Nephron progenitor cell (in vitro differentiated cells): ENCODE measurements around the gene DDR1.

Experiments
- DNase-seq: peaks from one replicate; pipeline ENCODE4 v3.0.0; 2021
- H3K27ac Mint-ChIP-seq: 2 replicates; pipeline ENCODE4 v1.8.0; 2021; ENCODE audit warnings: mild to moderate bottlenecking, moderate library complexity, mixed read lengths
- H3K27me3 Mint-ChIP-seq: 2 replicates; pipeline ENCODE4 v1.8.0; 2021; ENCODE audit warnings: mild to moderate bottlenecking, low read depth, mixed read lengths; ENCODE audit not compliant: poor library complexity
- H3K36me3 Mint-ChIP-seq: 2 replicates; pipeline ENCODE4 v1.8.0; 2021; ENCODE audit warnings: low read depth, mixed read lengths
- H3K4me1 Mint-ChIP-seq: 2 replicates; pipeline ENCODE4 v1.8.0; 2021; ENCODE audit warnings: mixed read lengths
- H3K4me3 Mint-ChIP-seq: 2 replicates; pipeline ENCODE4 v1.8.0; 2021; ENCODE audit warnings: mild to moderate bottlenecking, moderate library complexity, mixed read lengths
- H3K9me3 Mint-ChIP-seq: 2 replicates; pipeline ENCODE4 v1.8.0; 2021; ENCODE audit warnings: mild to moderate bottlenecking, moderate library complexity, mixed read lengths
- CTCF ChIP-seq: fragments of 200-600 bp; sonication (generic); IDR thresholded peaks from 2 replicates; pipeline ENCODE4 v1.5.0; 2021; ENCODE audit warnings: antibody characterized with exemption

Gene DDR1

DNA sequence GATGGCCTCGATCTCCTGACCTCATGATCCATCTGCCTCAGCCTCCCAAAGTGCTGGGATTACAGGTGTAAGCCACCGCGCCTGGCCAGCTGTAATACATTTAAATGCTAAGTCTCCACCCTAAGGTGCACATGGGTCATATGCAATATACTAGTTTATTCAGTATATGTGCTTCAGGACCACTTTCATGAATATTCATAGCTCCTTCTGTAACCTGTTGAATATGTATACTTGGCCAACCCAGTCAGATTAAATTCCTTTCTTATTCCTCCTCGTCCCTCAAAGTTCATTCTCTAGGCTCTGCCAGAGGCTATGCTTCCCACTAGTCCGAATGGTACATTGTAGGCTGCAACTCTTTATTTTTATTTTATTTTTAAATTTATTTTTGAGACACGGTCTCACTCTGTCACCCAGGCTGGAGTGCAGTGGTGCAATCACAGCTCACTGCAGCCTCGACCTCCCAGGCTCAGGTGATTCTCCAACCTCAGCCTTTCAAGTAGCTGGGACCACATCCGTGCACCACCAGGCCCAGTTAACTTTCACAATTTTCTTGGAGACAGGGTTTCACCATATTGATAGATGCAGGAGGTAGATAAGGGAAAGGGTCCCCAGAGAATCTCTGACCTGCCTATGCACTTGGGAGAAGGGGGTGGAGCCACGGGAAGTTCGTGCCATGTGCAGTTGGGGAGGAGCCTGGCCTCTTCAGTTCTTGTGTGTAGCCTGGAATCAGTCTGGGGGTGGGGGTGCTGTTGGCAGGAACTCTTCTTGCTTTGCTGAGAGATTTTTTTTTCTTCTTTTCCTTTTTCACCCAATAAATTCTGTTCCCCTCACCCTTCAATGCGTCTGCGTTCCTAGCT, 41.3 kb upstream of the DDR1 start:
- Mint-ChIP-seq H3K4me3 (peak overlapping the region; percentile 3), H3K27ac (peak overlapping the region; percentile 66), H3K4me1 (peaks cover 63% of the 10 kb centered on the region), H3K36me3 (no peaks in the 10 kb centered on the region), H3K27me3 (peaks cover 12% of the 10 kb centered on the region), H3K9me3 (no peaks in the 10 kb centered on the region)
- no peak for TF ChIP-seq CTCF
- DNase-seq = no peak

DNA sequence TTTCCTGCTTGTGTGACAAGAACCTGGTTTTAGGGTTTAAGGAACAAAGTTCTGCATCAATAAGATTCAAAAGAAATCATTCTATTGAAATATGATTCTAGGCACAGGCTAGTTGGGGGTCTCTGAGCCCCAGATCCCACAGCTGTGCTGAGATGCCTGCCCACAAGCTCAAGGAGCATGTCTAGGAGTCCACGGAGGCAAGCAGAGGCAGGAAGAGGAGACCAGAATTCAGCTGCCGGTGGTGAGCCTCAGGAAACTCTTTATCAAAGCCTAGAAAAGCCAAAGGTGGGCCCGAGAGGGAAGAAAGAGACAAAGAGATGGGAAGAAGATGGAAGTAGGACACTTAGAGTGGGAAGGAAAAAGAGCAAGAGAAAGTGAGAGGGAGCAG, 40.7 kb upstream of the DDR1 start:
- no peaks in the 10 kb centered on the region for H3K9me3 Mint-ChIP-seq
- peaks cover 64% of the 10 kb centered on the region for H3K4me1 Mint-ChIP-seq
- no peak for DNase-seq

DNA sequence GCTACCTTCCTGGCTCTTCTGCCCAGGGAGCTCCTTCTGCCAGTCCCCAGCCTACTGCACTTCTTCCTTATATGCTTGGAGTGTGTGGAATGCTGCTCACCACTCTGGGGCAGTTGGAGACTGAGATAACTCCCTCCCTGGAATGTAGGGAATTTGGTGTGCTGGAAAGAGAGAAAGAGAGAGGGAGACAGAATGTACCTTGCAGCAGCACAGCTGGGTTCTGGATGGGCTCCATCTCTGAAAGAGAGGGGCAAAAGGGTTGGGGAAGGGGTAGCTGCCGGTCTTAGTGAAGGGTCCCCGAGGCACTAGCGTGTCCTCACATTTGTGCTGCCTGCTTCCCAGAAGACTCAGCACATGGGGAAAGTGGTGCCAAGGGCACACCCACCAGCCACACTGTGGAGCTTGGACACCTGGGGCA, 40.2 kb upstream of the DDR1 start:
- Mint-ChIP-seq H3K27me3 (peaks cover 12% of the 10 kb centered on the region), H3K9me3 (no peaks in the 10 kb centered on the region), H3K27ac (peak overlapping the region; percentile 58), H3K36me3 (no peaks in the 10 kb centered on the region), H3K4me3 (no peak overlapping the region), H3K4me1 (peaks cover 64% of the 10 kb centered on the region)
- DNase-seq = no peak
- no peak for TF ChIP-seq CTCF

More for the DNA sequence above, 40.7 kb upstream of the DDR1 start:
- Mint-ChIP-seq H3K27me3 (peaks cover 12% of the 10 kb centered on the region), H3K27ac (peak overlapping the region; percentile 66), H3K36me3 (no peaks in the 10 kb centered on the region), H3K4me3 (peak overlapping the region; percentile 3)
- TF ChIP-seq CTCF = no peak

DNA sequence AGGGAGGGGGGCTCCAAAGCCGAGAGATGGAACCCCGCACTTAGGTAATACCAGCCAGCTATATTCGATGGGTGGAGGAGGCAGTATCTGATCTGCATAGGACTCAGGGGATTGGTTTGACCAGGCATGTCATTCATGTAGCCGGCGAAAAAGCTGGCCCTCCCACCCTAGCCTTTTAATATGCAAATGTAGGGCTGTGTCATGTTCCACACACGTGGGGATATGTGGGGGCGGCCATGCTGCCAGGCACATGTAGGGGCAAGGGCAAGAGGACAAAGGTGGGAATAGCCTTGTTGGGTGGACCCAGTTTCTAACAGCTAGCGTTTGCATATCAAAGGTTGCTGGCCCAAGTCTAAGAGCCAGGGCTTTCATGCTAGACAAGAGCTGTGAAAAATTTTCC, 39.1 kb upstream of the DDR1 start:
- no peak for DNase-seq
- Mint-ChIP-seq H3K36me3 (peaks cover 7% of the 10 kb centered on the region), H3K4me1 (peaks cover 64% of the 10 kb centered on the region), H3K27me3 (peaks cover 12% of the 10 kb centered on the region), H3K4me3 (no peak overlapping the region), H3K9me3 (peaks cover 9% of the 10 kb centered on the region), H3K27ac (no peak overlapping the region)
- no peak for TF ChIP-seq CTCF

- Mint-ChIP-seq H3K27me3 (peaks cover 8% of the 10 kb centered on the region), H3K4me3 (peak overlapping the region; percentile 58), H3K36me3 (peaks cover 17% of the 10 kb centered on the region), H3K4me1 (peaks cover 45% of the 10 kb centered on the region), H3K27ac (peak overlapping the region; percentile 57), H3K9me3 (peaks cover 33% of the 10 kb centered on the region)
- peak; percentile 35 for DNase-seq
- no peak for TF ChIP-seq CTCF
Observed at GRCh38 chr6:30847421-30847970, 36.8 kb upstream of the DDR1 start.
